Ovary (tissue), 3 donors: ENCODE data around the gene TMEM164.

ENCODE experiments used
- CTCF ChIP-seq, 3 donors: fragments of 450-650 bp in 2 of 3; fragments of 200-600 bp in 1 of 3; IDR thresholded peaks; one replicate each; pipeline versions ENCODE4 v1.5.1 to v1.8.0; 2016 to 2022; ENCODE audit warnings: antibody characterized with exemption in 3 of 3, mild to moderate bottlenecking in 1 of 3
- EP300 ChIP-seq: sonication (generic); formaldehyde crosslinking; IDR thresholded peaks from one replicate; pipeline ENCODE4 v1.6.1; 2017; ENCODE audit warnings: antibody characterized with exemption
- POLR2A ChIP-seq: fragments of 450-650 bp; IDR thresholded peaks from one replicate; pipeline ENCODE4 v1.6.1; 2017; ENCODE audit warnings: antibody characterized with exemption, mild to moderate bottlenecking, moderate library complexity
- donor health status: DM: no; HTN: no; CAD: no.

GRCh38 chrX:109997786-109998452 lies 5.0 kb upstream of the TMEM164 start:
- TF ChIP-seq CTCF (IDR thresholded peaks at IDR 0.05) (no peak), EP300 (no peak), POLR2A (no peak)
